ENCODE measurements around the gene ARHGEF37. TPM values are rescaled to one million over a fixed set of nuclear protein-coding genes. Genes with fewer than 3 reads are reported as not detected.
"Not testable (repeated sequence)": the region's sequence is repeated elsewhere in the genome, so short reads cannot be mapped to it uniquely, and the experiment has no call there.

ARHGEF37 gene
- total RNA-seq, 1 donor from 2014 or later, result 2.3 TPM

GRCh38 chr5:149666212-149666852 is 85.0 kb downstream of the ARHGEF37 start:
- no peaks in the 10 kb centered on the region for H3K27me3 Mint-ChIP-seq (ENCODE audit: low read depth)
- TF ChIP-seq CTCF (conservative IDR thresholded peaks at IDR 0.05), result no peak
- H3K36me3 Mint-ChIP-seq (ENCODE audit: low read depth), result no peaks in the 10 kb centered on the region
- H3K4me3 Mint-ChIP-seq, result no peak overlapping the region
- DNase-seq (ENCODE audit: low read depth, low spot score), result no peak
- H3K4me1 Mint-ChIP-seq, result no peaks in the 10 kb centered on the region
- H3K9me3 Mint-ChIP-seq, result peaks cover 4% of the 10 kb centered on the region
- no peak overlapping the region for H3K27ac Mint-ChIP-seq (ENCODE audit: unreplicated experiment)

GRCh38 chr5:149667084-149667828 is 86.0 kb downstream of the ARHGEF37 start:
- H3K4me3 Mint-ChIP-seq, result no peak overlapping the region
- no peaks in the 10 kb centered on the region for H3K27me3 Mint-ChIP-seq (ENCODE audit: low read depth)
- peak; percentile 80 for TF ChIP-seq CTCF (conservative IDR thresholded peaks at IDR 0.05)
- H3K9me3 Mint-ChIP-seq, result peaks cover 4% of the 10 kb centered on the region
- peaks cover 3% of the 10 kb centered on the region for H3K36me3 Mint-ChIP-seq (ENCODE audit: low read depth)
- DNase-seq (ENCODE audit: low read depth, low spot score), result peak; percentile 37
- no peaks in the 10 kb centered on the region for H3K4me1 Mint-ChIP-seq
- no peak overlapping the region for H3K27ac Mint-ChIP-seq (ENCODE audit: unreplicated experiment)

- Mint-ChIP-seq H3K4me1 (no peaks in the 10 kb centered on the region), H3K9me3 (peaks cover 4% of the 10 kb centered on the region), H3K27me3 (ENCODE audit: low read depth) (no peaks in the 10 kb centered on the region), H3K27ac (ENCODE audit: unreplicated experiment) (no peak overlapping the region), H3K36me3 (ENCODE audit: low read depth) (peaks cover 3% of the 10 kb centered on the region), H3K4me3 (no peak overlapping the region)
- TF ChIP-seq CTCF (conservative IDR thresholded peaks at IDR 0.05), result peak; percentile 18
- no peak for DNase-seq (ENCODE audit: low read depth, low spot score)
These were observed 86.6 kb downstream of the ARHGEF37 start for GRCh38 chr5:149667829-149668330.

GRCh38 chr5:149669273-149669672 is 88.0 kb downstream of the ARHGEF37 start:
- H3K27ac Mint-ChIP-seq (ENCODE audit: unreplicated experiment); H3K4me1 Mint-ChIP-seq; H3K27me3 Mint-ChIP-seq (ENCODE audit: low read depth); DNase-seq (ENCODE audit: low read depth, low spot score); H3K36me3 Mint-ChIP-seq (ENCODE audit: low read depth); H3K4me3 Mint-ChIP-seq; H3K9me3 Mint-ChIP-seq: not testable (repeated sequence)

GRCh38 chr5:149671544-149671943 is 90.2 kb downstream of the ARHGEF37 start:
- TF ChIP-seq CTCF (conservative IDR thresholded peaks at IDR 0.05), result no peak
- H3K36me3 Mint-ChIP-seq (ENCODE audit: low read depth), result peaks cover 3% of the 10 kb centered on the region
- H3K9me3 Mint-ChIP-seq, result peaks cover 4% of the 10 kb centered on the region
- no peak for DNase-seq (ENCODE audit: low read depth, low spot score)
- H3K4me1 Mint-ChIP-seq, result no peaks in the 10 kb centered on the region
- no peak overlapping the region for H3K4me3 Mint-ChIP-seq
- H3K27ac Mint-ChIP-seq (ENCODE audit: unreplicated experiment), result no peak overlapping the region
- peaks cover 15% of the 10 kb centered on the region for H3K27me3 Mint-ChIP-seq (ENCODE audit: low read depth)
